ENCODE data around the gene UFC1. TPM values are rescaled to one million over a fixed set of nuclear protein-coding genes. Genes with fewer than 3 reads are reported as not detected.
A peak's percentile ranks its signal among the peaks of the same experiment; 100 is the strongest.

Gene UFC1
- total and polyA plus RNA-seq, 2 donors (not counting 1 experiment from before 2014, with no cell fraction given) = 91.0 to 128 TPM

GRCh38 chr1:161159087-161159912 lies 5.5 kb downstream of the UFC1 start, which contains the start of gene USP21:
TSS of gene USP21 (plus strand) at chr1:161159500. CDS start at chr1:161160641, 1,141 bp downstream.
- ATAC-seq (ENCODE audit: low read depth) = peak; percentile 96
- Histone ChIP-seq H3K27ac (ENCODE audit: low read length in 2 of 2) (peak within 1 kb of the TSS; percentile 74 to 76), H4K20me1 (ENCODE audit: control insufficient read depth, insufficient read depth, low read length, poor library complexity, severe bottlenecking) (no peaks in the 10 kb centered on the region), H3K9ac (ENCODE audit: low read length) (peak within 1 kb of the TSS; percentile 88), H3K4me2 (replicated peaks; ENCODE audit: low read depth, low read length, poor library complexity, severe bottlenecking) (peak within 1 kb of the TSS; percentile 80), H3K27me3 (replicated peaks in 1 of 4; ENCODE audit: control extremely low read depth in 1 of 4, control insufficient read depth in 3 of 4, insufficient read depth in 4 of 4, low read length in 3 of 4) (no peaks in the 10 kb centered on the region), H3K4me3 (ENCODE audit: control extremely low read depth in 1 of 5, extremely low read depth in 1 of 5, insufficient read depth in 1 of 5, low read depth in 2 of 5, low read length in 4 of 5) (peak within 1 kb of the TSS; percentile 69 to 92 (median 85)), H3K4me1 (ENCODE audit: control insufficient read depth in 2 of 2, insufficient read depth in 2 of 2, low read length in 2 of 2) (peaks cover 31 to 33% of the 10 kb centered on the region in 2 donors), H3K36me3 (replicated peaks in 1 of 2; ENCODE audit: control extremely low read depth in 1 of 2, control insufficient read depth in 1 of 2, extremely low read depth in 1 of 2, insufficient read depth in 2 of 2, low read length in 1 of 2) (peaks cover 0 to 40% of the 10 kb centered on the region in 2 experiments), H3K9me3 (ENCODE audit: control extremely low read depth in 1 of 3, control insufficient read depth in 2 of 3, insufficient read depth in 1 of 3, low read length in 2 of 3) (peaks cover 0 to 3% (median 0%) of the 10 kb centered on the region in 3 donors), H2AFZ (ENCODE audit: insufficient read depth, low read depth, low read length, poor library complexity, severe bottlenecking) (peak within 1 kb of the TSS; percentile 90), H3K79me2 (ENCODE audit: control insufficient read depth, insufficient read depth, low read length) (peaks cover 37% of the 10 kb centered on the region)
- DNase-seq = peak; percentile 94
- WGBS (ENCODE audit: insufficient coverage) = 5% methylated on average over 60 of the region's 60 CpGs
- H3K27me3 Mint-ChIP-seq = no peaks in the 10 kb centered on the region
- TF ChIP-seq CTCF (IDR thresholded peaks at IDR 0.05) (no peak), EZH2 (IDR thresholded peaks at IDR 0.05; ENCODE audit: borderline replicate concordance, insufficient read depth, low read depth, low read length, poor library complexity, severe bottlenecking) (no peak)
- no peaks in the 10 kb centered on the region for H3K9me3 Mint-ChIP-seq (ENCODE audit: insufficient read depth)
- intact Hi-C loops (cut with micrococcal nuclease) = loop anchor here (1.0 to 10.0 kb wide), 4 partner anchors 18 to 814 kb away; partner anchors contain the start of genes B4GALT3, COPA, DEDD and NCSTN
- CTCF ChIA-PET = interaction anchor here (1.0 to 2.0 kb wide), 6 partner anchors 11 to 223 kb away, joined by 3 to 5 read pairs (median 3); no protein-coding TSS in a partner anchor
- peak within 1 kb of the TSS; percentile 93 for H3K27ac Mint-ChIP-seq
- POLR2A ChIA-PET = interaction anchor here (1.0 kb wide), 1 partner anchor 230 kb away, joined by 4 read pairs; no protein-coding TSS in a partner anchor
- H3K4me1 Mint-ChIP-seq = peaks cover 55% of the 10 kb centered on the region
- peak within 1 kb of the TSS; percentile 92 for H3K4me3 Mint-ChIP-seq

- H2AFZ ChIP-seq (ENCODE audit: insufficient read depth, low read depth, low read length, poor library complexity, severe bottlenecking) = peak overlapping the region; percentile 90
- no peaks in the 10 kb centered on the region for H3K9me3 Mint-ChIP-seq (ENCODE audit: insufficient read depth)
- H3K36me3 ChIP-seq (replicated peaks in 1 of 2; ENCODE audit: control extremely low read depth in 1 of 2, control insufficient read depth in 1 of 2, extremely low read depth in 1 of 2, insufficient read depth in 2 of 2, low read length in 1 of 2) = peaks cover 0 to 42% of the 10 kb centered on the region in 2 experiments
- no peaks in the 10 kb centered on the region for H3K27me3 Mint-ChIP-seq
- TF ChIP-seq CTCF (IDR thresholded peaks at IDR 0.05) (no peak), EZH2 (IDR thresholded peaks at IDR 0.05; ENCODE audit: borderline replicate concordance, insufficient read depth, low read depth, low read length, poor library complexity, severe bottlenecking) (no peak)
- H4K20me1 ChIP-seq (ENCODE audit: control insufficient read depth, insufficient read depth, low read length, poor library complexity, severe bottlenecking) = no peaks in the 10 kb centered on the region
- peak overlapping the region; percentile 80 for H3K4me2 ChIP-seq (replicated peaks; ENCODE audit: low read depth, low read length, poor library complexity, severe bottlenecking)
- CTCF ChIA-PET = no interaction called here
- DNase-seq (no peak), ATAC-seq (ENCODE audit: low read depth) (no peak)
- peak overlapping the region; percentile 93 for H3K27ac Mint-ChIP-seq
- H3K79me2 ChIP-seq (ENCODE audit: control insufficient read depth, insufficient read depth, low read length) = peaks cover 31% of the 10 kb centered on the region
- no peaks in the 10 kb centered on the region for H3K27me3 ChIP-seq (replicated peaks in 1 of 4; ENCODE audit: control extremely low read depth in 1 of 4, control insufficient read depth in 3 of 4, insufficient read depth in 4 of 4, low read length in 3 of 4)
- 0% methylated on average over 7 of the region's 11 CpGs for WGBS (ENCODE audit: insufficient coverage)
- peak overlapping the region; percentile 88 for H3K9ac ChIP-seq (ENCODE audit: low read length)
- H3K4me1 ChIP-seq (ENCODE audit: control insufficient read depth in 2 of 2, insufficient read depth in 2 of 2, low read length in 2 of 2) = peaks cover 25 to 28% of the 10 kb centered on the region in 2 donors
- peak overlapping the region; percentile 92 for H3K4me3 Mint-ChIP-seq
- H3K27ac ChIP-seq (ENCODE audit: low read length in 2 of 2) = peak overlapping the region; percentile 74 to 76
- H3K4me1 Mint-ChIP-seq = peaks cover 55% of the 10 kb centered on the region
- peak overlapping the region; percentile 69 to 92 (median 85) for H3K4me3 ChIP-seq (ENCODE audit: control extremely low read depth in 1 of 5, extremely low read depth in 1 of 5, insufficient read depth in 1 of 5, low read depth in 2 of 5, low read length in 4 of 5)
- POLR2A ChIA-PET = no interaction called here
- intact Hi-C loops (cut with micrococcal nuclease) = loop anchor here (1.0 to 10.0 kb wide), 4 partner anchors 17 to 815 kb away; partner anchors contain the start of genes B4GALT3, COPA, DEDD and NCSTN
- peaks cover 0 to 3% (median 0%) of the 10 kb centered on the region in 3 donors for H3K9me3 ChIP-seq (ENCODE audit: control extremely low read depth in 1 of 3, control insufficient read depth in 2 of 3, insufficient read depth in 1 of 3, low read length in 2 of 3)
Observed at GRCh38 chr1:161159913-161160243, 6.1 kb downstream of the UFC1 start.
